Caki2 (cell line): Measurements from ENCODE around the gene RASA3. TPM values are rescaled to one million over a fixed set of nuclear protein-coding genes. Genes with fewer than 3 reads are reported as not detected.
"Not testable (repeated sequence)": the region's sequence is repeated elsewhere in the genome, so short reads cannot be mapped to it uniquely, and the experiment has no call there.

ENCODE experiments used
- DNase-seq: peaks from one replicate; pipeline ENCODE4 v3.0.0-alpha.2; 2015; ENCODE audit warnings: low read depth
- in situ Hi-C: cut with HindIII; loops from 2 replicates; pipeline ENCODE4 v1.10.0; 2016; ENCODE audit warnings: low sequenced_read_pairs, low pct_unique_long_range_greater_than_20kb, mixed read lengths
- total RNA-seq: library from RNA; depleted of rRNA; stranded (reverse); fragments of >200 nt; shearing (Covaris generic); gene quantifications from 2 replicates; pipeline ENCODE4 v1.2.3, GENCODE V29; 2014; ENCODE audit warnings: low replicate concordance

RASA3 gene
- total RNA-seq, 1 experiment from 2014 or later: 11.5 TPM

- in situ Hi-C loops, DNase-seq: not testable (repeated sequence)
Observed at GRCh38 chr13:114158869-114159666, 26.6 kb upstream of the RASA3 start.

GRCh38 chr13:114157869-114158495 is 25.6 kb upstream of the RASA3 start:
- DNase-seq: no peak

GRCh38 chr13:114155926-114156883 is 23.8 kb upstream of the RASA3 start:
- DNase-seq: no peak
- in situ Hi-C loops: no loop called here

More at GRCh38 chr13:114157869-114158495, 25.6 kb upstream of the RASA3 start:
- in situ Hi-C loops: no loop called here

DNA sequence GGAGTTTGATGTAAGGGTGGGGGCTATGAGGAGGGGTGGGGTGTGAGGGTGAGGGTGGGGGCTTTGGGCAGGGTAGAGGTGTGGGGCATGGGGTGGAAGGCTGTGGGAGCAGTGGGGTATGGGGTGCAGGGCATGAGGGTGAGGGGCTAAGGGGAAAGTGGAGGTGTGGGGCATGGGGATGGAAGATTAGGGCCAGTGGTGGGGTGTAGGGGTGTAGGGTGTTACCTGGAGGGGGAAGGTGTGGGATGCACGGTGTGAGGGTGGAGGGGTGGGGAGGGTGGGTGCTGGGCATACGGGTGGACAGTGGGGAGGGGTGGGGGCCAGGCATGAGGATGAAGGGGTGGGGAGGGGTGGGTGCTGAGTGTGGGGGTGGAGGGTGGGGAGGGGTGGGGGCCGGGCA is 22.9 kb upstream of the RASA3 start:
- no peak for DNase-seq
- in situ Hi-C loops: no loop called here

- in situ Hi-C loops: no loop called here
- no peak for DNase-seq
Observed at GRCh38 chr13:114154476-114154875, 22.1 kb upstream of the RASA3 start.

DNA sequence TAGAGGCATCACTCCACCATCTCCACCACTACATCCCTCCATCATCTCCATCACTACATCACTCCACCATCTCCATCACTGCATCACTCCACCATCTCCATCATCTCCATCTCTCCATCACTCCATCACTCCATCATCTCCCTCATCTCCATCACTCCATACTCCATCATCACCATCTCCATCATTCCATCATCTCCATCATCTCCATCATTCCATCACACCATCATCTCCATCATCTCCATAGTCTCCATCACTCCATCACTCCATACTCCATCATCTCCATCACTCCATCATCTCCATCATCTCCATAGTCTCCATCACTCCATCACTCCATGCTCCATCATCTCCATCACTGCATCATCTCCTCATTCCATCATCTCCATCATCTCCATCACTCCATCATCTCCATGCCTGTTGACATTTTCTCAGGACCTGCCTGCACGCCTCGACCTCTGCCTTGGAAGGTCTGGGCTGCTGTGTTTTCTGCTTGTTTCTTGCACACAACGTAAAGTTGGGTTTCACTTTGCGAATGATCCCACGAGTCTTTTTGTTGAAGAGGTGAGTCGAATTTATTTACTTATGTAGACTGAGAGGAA is 21.2 kb upstream of the RASA3 start:
- in situ Hi-C loops: no loop called here
- DNase-seq: no peak

DNA sequence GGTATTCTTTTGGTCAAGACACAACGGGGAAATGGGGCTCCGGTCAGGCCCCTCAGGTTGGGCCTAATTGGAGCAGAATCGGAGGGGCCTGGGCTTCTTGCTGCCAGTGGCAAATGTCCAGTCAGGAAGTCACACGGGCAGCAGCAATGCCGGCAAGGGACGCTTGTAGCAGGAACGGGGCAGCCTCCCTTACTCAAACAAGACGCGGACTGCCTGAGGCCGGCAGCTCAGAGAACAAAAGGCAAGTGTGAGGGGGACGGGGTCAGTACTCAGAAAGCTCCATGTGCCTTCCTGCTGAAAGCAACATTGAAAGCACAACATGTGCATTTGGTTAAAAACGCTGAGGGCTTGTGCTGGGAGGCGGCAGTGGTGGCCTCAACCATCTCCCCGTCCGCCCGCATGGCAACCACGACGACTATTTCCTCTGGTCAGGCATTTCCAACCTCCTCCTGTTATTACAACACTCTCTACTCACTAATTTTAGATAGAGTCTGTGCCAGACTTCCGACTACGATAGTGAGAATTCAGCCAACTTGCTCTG is 20.5 kb upstream of the RASA3 start:
- no peak for DNase-seq
- in situ Hi-C loops: no loop called here

DNA sequence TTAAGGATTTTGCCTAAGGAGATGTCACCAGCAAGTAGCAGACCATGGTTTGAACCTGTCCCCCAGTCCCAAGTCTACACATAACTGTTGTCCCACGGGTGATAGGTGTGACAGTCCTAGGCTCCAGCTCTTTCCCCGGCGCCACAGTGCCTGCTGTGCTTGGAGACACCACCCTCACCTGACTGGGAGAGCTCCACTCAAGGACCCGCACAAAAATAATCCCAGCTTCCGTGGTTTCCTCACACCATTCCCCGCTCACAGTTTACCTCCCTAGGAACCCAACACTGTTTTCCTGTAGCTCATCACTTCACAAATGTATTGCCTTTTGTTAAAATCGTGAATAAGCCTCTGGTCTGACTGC is 19.8 kb upstream of the RASA3 start:
- in situ Hi-C loops: no loop called here
- no peak for DNase-seq

GRCh38 chr13:114151565-114152284 is 19.3 kb upstream of the RASA3 start:
- peak; percentile 6 for DNase-seq
- in situ Hi-C loops: no loop called here

GRCh38 chr13:114151031-114151430 is 18.6 kb upstream of the RASA3 start:
- in situ Hi-C loops: no loop called here

GRCh38 chr13:114149774-114150740 is 17.6 kb upstream of the RASA3 start:
- in situ Hi-C loops: no loop called here
- no peak for DNase-seq

More at GRCh38 chr13:114151031-114151430, 18.6 kb upstream of the RASA3 start:
- DNase-seq: no peak

DNA sequence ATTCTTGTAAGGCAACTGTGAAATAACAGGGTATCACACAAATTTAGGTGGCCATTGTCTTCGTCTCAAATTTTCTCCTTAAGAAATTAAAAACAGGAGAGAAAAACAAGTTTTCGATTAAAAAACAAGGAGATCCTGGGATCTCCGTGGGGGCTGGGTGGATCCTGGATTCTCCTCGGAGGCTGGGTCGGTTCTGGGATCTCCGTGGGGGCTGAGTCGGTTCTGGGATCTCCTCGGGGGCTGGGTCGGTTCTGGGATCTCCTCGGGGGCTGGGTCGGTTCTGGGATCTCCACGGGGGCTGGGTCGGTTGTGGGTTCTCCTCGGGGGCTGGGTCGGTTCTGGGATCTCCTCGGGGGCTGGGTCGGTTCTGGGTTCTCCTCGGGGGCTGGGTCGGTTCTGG is 16.5 kb upstream of the RASA3 start:
- in situ Hi-C loops, DNase-seq: not testable (repeated sequence)

DNA sequence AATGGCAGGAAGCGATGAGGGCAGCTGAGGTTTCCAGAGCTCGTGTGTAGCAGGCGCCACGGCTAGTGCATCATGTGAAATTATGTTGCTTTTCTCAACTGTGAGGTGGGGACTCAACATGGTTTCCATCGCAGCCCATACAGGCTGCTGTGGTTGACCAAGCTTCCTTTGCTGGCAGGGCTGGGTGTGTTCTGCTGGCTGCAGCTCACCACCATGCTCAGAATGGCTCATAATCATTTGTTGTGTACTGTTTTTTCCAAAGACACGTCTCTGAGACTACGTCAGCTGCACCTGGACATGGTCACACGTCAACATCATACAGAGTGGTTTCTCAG is 16.1 kb upstream of the RASA3 start:
- in situ Hi-C loops: no loop called here
- no peak for DNase-seq

DNA sequence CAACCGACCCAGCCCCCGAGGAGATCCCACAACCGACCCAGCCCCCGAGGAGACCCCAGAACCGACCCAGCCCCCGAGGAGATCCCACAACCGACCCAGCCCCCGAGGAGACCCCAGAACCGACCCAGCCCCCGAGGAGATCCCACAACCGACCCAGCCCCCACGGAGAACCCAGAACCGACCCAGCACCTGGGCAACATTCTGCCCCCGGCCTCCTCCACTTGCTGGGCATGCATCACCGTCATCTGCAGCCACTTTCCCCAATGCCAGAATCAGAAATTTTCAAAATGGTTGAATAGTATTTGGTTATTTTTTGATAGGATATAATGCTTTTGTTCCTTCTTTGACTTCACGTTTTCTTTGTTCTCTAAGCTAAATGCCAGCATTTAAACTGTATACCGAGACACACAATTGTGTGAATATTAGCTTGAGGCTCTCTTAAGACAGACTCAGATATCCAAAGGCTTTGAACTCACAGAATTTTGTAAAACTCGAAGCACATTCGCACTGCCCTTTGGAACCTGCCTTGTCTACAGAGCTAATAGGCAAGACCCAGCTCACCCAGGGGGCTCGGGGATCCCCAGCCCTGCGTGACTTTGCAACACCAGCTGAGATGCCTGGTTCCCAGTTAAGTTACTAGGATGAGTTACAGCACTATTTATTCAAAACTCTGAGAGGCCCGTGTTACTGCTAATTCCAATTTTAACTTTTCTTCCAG is 15.5 kb upstream of the RASA3 start:
- in situ Hi-C loops: no loop called here
- no peak for DNase-seq

DNA sequence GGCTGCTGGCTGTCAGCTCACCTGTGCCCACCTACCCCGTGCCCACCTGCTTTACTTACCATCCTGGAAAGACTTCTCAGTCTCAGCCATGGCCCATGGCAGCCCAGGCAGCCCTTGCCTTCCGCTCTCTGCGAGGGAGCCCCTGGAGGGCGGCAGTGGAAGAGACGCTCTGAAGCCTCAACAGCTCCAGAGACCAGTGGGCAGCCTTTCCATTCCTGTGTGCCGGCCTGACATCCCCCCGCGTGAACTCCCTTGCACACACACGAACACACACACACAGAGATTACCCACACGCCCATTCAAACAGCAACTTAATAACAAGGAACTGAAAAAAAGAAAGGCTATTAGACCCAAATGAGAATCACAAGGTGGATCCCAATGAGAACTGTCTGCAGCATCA is 14.2 kb upstream of the RASA3 start:
- in situ Hi-C loops: no loop called here
- DNase-seq: no peak

GRCh38 chr13:114146173-114146572 is 13.8 kb upstream of the RASA3 start:
- no peak for DNase-seq
- in situ Hi-C loops: no loop called here
